GM19372 (cell line): ENCODE data around the gene ENHO.

Experiments
- ATAC-seq: cut with Tn5 transposase; IDR thresholded peaks from one replicate; pipeline ENCODE4 v1.9.1; 2021; ENCODE audit warnings: mild to moderate bottlenecking, low read depth, moderate library complexity; ENCODE audit not compliant: unreplicated experiment

The ENHO gene

GRCh38 chr9:34508951-34509350 is 13.8 kb downstream of the ENHO start:
- ATAC-seq, result no peak

GRCh38 chr9:34508463-34508862 is 14.3 kb downstream of the ENHO start:
- no peak for ATAC-seq

GRCh38 chr9:34507966-34508365 is 14.8 kb downstream of the ENHO start:
- no peak for ATAC-seq

GRCh38 chr9:34507556-34507955 is 15.2 kb downstream of the ENHO start:
- ATAC-seq, result no peak

- ATAC-seq, result no peak
These were observed 16.2 kb downstream of the ENHO start for GRCh38 chr9:34506623-34507022.

GRCh38 chr9:34505370-34506120 is 17.2 kb downstream of the ENHO start:
- ATAC-seq, result no peak

GRCh38 chr9:34503406-34503805 is 19.4 kb downstream of the ENHO start:
- ATAC-seq, result no peak

- ATAC-seq, result no peak
These were observed 19.9 kb downstream of the ENHO start for GRCh38 chr9:34502891-34503290.

GRCh38 chr9:34502471-34502870 is 20.3 kb downstream of the ENHO start:
- no peak for ATAC-seq

GRCh38 chr9:34501889-34502425 is 20.8 kb downstream of the ENHO start:
- no peak for ATAC-seq

- no peak for ATAC-seq
These were observed 21.4 kb downstream of the ENHO start for GRCh38 chr9:34501372-34501771.

GRCh38 chr9:34500623-34501267 is 22.0 kb downstream of the ENHO start:
- ATAC-seq, result no peak

- no peak for ATAC-seq
These were observed 23.7 kb downstream of the ENHO start for GRCh38 chr9:34499076-34499475.

- ATAC-seq, result no peak
These were observed 24.2 kb downstream of the ENHO start for GRCh38 chr9:34498553-34498952.

GRCh38 chr9:34496149-34496712 is 26.6 kb downstream of the ENHO start:
- ATAC-seq, result no peak

GRCh38 chr9:34493972-34494535 is 28.7 kb downstream of the ENHO start:
- no peak for ATAC-seq

- ATAC-seq, result no peak
These were observed 30.7 kb downstream of the ENHO start for GRCh38 chr9:34492051-34492450.

- ATAC-seq, result no peak
These were observed 31.2 kb downstream of the ENHO start for GRCh38 chr9:34491596-34491995.

GRCh38 chr9:34490760-34491159 is 32.0 kb downstream of the ENHO start:
- ATAC-seq, result no peak

- ATAC-seq, result no peak
These were observed 32.4 kb downstream of the ENHO start for GRCh38 chr9:34490360-34490759.

- no peak for ATAC-seq
These were observed 36.2 kb downstream of the ENHO start for GRCh38 chr9:34486572-34486971.
